Activated naive CD4-positive, alpha-beta T cell treated with anti-CD3 and anti-CD28 coated beads, Interleukin-2, amount 50 U/mL, for 72 hours (primary cell): ENCODE data around the gene BNIP3. TPM values are rescaled to one million over a fixed set of nuclear protein-coding genes. Genes with fewer than 3 reads are reported as not detected.
"Not testable (repeated sequence)": the region's sequence is repeated elsewhere in the genome, so short reads cannot be mapped to it uniquely, and the experiment has no call there.

ENCODE experiments used
- ATAC-seq, 2 donors: fragments of 150-1000 bp; cut with Tn5 transposase; 2 replicates each; pipeline ENCODE4 v1.10.0; 2021; ENCODE audit warnings: mild to moderate bottlenecking in 2 of 2, moderate library complexity in 2 of 2
- DNase-seq, 2 donors: peaks; one replicate each; pipeline ENCODE4 v3.0.0; 2021 to 2022; ENCODE audit warnings: low spot score in 2 of 2
- H3K27ac Mint-ChIP-seq, 2 donors: one replicate each; pipeline ENCODE4 v1.8.0; 2022; ENCODE audit warnings: mild to moderate bottlenecking in 2 of 2, mixed read lengths in 2 of 2
- H3K36me3 Mint-ChIP-seq, 2 donors: one replicate each; pipeline ENCODE4 v1.8.0; 2022; ENCODE audit warnings: mixed read lengths in 2 of 2
- H3K9me3 Mint-ChIP-seq, 2 donors: one replicate each; pipeline ENCODE4 v1.8.0; 2022; ENCODE audit warnings: mixed read lengths in 2 of 2
- total RNA-seq, 2 donors: library from RNA; stranded (reverse); gene quantifications; one replicate each; pipeline ENCODE4 v1.2.3, GENCODE V29; 2022

Gene BNIP3
- total RNA-seq, 2 donors from 2014 or later: 21.4 to 182 TPM

DNA sequence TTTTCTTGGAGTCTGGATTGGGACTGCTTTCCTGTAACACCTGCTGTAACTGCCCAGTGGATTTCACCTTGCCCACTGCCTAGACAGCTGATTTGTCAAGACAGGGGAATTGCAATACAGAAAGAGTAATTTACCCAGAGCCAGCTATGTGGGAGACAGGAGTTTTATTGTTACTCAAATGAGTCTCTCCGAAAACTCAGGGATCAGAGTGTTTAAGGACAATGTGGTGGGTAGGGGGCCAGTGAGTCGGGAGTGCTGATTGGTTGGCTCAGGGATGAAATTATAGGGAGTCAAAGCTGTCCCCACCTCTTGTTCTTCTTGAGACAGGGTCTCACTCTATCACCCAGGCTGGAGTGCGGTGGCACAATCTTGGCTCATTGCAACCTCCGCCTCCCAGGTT, 25.2 kb upstream of the BNIP3 start:
- H3K36me3 Mint-ChIP-seq: peaks cover 0 to 12% of the 10 kb centered on the region in 2 donors
- ATAC-seq (no peak), DNase-seq (no peak)
- no peaks in the 10 kb centered on the region for H3K9me3 Mint-ChIP-seq
- no peak overlapping the region for H3K27ac Mint-ChIP-seq

DNA sequence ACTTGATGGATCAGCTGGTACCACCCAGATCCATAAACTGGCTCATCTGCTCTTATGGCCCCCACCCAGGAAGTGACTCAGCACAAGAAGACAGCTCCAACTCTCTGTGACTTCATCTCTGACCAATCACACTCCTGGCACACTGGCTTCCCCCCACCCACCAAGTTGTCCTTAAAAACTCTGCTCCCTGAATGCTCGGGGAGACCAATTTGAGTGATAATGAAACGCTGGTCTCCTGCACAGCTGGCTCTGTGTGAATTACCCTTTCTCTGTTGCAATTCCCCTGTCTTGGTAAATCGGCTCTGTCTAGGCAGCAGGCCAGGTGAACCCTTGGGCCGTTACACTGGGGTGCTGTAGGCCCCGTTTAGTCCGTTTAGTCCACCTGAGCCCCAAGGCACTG, 23.4 kb upstream of the BNIP3 start:
- peaks cover 0 to 12% of the 10 kb centered on the region in 2 donors for H3K36me3 Mint-ChIP-seq
- DNase-seq (no peak), ATAC-seq (peak in 1 of 2 donors; percentile 36)
- H3K27ac Mint-ChIP-seq: peak overlapping the region in 1 of 2 donors; percentile 56
- H3K9me3 Mint-ChIP-seq: no peaks in the 10 kb centered on the region

DNA sequence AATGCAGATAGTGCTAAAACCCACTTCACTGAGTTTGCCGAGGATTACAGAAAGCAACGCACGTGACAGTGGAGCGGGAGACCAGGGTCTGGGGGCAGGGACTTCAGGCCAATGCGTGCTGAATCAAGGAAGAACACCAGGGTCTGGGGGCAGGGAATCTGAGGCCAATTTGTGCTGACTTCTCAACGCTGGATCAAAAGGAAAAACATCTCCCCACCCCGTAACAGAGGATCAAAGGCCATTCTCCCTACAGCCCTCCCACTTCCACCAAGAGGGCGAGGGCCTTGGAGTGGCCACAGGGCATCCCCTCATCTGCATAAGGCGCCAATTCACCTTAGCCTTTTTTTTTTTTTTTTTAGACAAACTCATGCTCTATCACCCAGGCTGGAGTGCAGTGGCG, 22.3 kb upstream of the BNIP3 start:
- Mint-ChIP-seq H3K9me3 (no peaks in the 10 kb centered on the region), H3K27ac (no peak overlapping the region), H3K36me3 (peaks cover 0 to 12% of the 10 kb centered on the region in 2 donors)
- no peak for ATAC-seq
- no peak for DNase-seq

DNA sequence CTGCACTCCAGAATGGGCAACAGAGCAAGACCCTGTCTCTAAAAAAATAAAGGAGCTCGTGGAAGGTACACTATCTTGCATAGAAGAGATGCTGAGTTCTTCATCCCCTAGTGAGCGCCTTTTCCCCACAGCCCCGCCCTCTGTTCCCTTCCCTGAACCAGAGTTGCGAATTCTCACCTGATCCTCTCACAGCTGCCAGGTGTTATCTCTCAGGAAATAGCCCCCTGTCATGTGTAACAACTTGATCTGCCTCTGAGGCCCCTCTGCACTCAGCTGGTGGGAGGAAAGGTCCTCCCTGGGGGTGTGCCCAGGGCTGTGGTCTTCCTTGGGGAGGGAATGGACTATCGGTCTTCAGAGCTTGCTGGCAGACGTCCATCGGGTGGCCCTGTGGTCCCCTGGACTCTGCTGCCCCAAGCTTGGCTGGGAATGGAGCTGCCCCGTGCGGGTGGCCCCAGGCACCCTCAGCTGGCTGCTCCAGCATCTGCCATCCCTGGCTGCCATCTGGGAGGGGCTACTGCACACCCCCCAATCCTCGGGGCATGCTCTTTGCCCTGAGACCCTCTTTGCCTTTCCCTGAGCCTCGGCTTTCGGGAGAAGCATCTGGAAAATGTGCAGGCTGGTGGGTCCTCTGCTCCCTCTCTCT, 21.7 kb upstream of the BNIP3 start:
- DNase-seq: no peak
- Mint-ChIP-seq H3K27ac (no peak overlapping the region), H3K36me3 (peaks cover 0 to 12% of the 10 kb centered on the region in 2 donors), H3K9me3 (no peaks in the 10 kb centered on the region)
- ATAC-seq: no peak

DNA sequence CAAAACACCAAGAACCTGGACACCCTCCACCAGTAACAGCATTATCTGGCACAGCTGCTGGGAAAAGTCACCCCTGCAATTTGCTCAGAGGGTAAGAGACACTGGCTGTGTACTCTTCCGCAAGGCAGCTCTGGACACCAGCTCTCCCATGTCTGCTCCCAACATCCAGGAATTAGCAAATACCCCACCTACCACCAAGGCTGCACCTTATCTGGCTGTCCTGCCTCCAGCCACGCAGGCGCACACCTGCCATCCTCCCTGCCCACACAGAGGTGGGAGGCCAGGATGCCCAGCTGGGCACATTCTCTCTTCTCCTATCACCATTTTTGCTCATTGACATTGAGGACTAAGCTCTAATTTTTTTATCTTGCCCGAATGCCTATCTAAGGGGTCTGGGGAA, 20.3 kb upstream of the BNIP3 start:
- H3K36me3 Mint-ChIP-seq: peaks cover 0 to 12% of the 10 kb centered on the region in 2 donors
- no peaks in the 10 kb centered on the region for H3K9me3 Mint-ChIP-seq
- peak overlapping the region in 1 of 2 donors; percentile 57 for H3K27ac Mint-ChIP-seq
- ATAC-seq (no peak), DNase-seq (no peak)

DNA sequence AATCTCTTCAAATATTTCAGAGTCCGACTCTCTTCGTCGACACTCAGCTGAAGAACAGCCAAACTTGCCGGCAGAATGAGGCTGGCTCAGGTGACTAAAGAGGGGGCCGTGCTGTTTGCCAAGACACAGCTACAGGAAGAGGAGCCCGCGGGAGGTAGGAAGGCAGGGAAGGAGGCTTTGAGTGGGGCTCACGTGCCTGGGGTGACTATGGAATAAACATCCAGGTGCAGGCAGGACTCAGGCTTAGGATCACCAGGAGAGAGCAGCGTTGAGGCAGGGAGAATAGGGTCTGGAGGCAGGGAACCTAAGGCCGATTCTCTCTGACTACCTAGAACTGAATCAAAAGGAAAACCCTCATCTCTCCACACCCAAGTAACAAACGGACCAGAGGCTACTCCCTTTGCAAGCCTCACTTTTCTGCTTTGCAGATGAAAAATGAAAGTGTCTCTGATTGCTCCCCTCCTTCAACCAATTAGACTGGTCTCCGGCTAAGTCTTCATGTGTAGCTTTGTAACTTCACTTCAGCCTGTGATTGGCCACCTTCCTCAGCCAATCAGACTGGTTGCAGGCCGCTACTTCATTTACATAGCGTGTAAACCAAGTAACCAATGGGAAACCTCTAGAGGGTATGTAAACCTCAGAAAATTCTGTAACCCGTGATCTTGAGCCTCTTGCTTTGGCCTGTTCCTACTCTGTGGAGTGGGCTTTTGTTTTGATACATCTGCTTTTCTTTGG, 19.7 kb upstream of the BNIP3 start:
- DNase-seq (no peak), ATAC-seq (peak in 1 of 2 donors; percentile 63)
- no peaks in the 10 kb centered on the region for H3K9me3 Mint-ChIP-seq
- no peak overlapping the region for H3K27ac Mint-ChIP-seq
- peaks cover 0 to 12% of the 10 kb centered on the region in 2 donors for H3K36me3 Mint-ChIP-seq

DNA sequence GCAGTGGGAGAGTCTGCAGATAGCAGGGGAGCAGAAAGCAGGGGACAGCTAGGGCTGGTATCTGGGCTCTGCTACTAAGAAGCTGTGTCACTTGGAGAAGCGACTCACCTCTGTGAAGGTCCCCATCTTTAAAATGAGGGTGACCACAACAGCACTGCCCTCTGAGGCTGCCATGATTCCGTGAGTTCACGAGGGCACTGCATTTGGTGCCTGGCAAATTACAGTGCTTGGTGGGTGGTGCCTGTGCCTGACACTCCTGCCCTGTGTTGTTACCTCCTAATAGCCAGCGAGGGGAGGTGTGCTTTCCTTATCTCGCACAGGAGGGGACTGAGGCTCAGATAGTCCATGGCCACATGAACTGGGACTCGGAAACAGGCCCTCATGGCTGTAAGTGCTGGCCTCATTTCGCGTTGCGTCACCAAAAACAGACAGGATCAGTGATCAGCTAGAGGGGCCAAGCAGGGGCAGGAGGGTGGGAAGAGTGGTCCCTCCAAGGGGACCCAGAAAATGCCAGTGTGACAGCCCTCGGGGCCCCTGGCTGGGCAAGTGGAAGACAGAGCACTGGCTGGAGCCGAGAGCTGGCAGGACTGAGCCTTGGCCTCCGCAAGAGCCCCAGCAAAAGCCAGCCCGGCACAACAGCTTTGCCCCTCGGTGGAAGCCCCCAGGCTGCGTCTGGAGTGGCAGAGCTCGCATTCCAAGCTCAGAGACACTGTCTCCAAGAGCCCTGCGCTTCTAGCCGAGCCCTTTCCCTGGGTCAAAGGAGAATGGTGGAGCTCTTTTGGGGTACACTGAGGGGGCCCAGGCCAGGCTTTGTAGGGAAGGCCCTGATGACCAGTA, 17.3 kb upstream of the BNIP3 start:
- DNase-seq (no peak), ATAC-seq (no peak)
- H3K27ac Mint-ChIP-seq: no peak overlapping the region
- H3K36me3 Mint-ChIP-seq: no peaks in the 10 kb centered on the region
- no peaks in the 10 kb centered on the region for H3K9me3 Mint-ChIP-seq

DNA sequence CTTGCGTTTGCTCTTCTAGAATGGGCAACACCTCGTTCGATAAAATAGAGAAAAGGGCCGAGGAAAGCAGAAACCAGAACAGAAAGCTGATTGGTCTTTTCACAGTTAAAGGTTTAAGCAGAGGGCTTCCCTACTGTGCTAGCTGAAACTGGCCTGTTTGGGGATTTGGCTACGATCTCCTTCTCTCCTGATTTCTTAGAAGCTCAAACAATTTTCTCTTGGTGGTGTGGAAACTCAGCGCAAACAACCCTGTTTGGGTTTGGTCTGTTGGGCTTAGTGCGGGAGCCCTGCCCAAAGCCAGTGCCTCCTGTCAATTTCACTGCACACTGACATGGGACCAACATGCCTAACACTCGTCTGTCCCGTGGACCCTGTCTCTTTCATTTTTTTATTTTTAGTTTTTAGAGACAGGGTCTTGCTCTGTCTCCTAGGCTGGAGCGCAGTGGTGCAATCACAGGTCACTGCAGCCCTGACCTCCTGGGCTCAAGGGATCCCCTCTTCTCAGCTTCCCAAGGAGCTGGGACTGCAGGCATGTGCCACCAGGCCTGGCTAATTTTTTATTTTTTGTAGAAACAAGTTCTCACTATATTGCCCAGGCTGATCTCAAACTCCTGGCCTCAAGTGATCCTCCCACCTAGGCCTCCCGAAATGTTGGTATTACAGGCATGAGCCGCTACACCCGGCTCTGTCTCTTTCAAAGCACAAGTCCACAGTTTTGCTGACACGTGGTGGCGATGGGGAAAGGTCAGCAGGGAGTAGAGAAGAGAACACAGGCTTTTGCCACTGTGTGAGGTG, 16.5 kb upstream of the BNIP3 start:
- peak overlapping the region in 1 of 2 donors; percentile 70 for H3K27ac Mint-ChIP-seq
- H3K9me3 Mint-ChIP-seq: no peaks in the 10 kb centered on the region
- ATAC-seq (no peak), DNase-seq (no peak)
- no peaks in the 10 kb centered on the region for H3K36me3 Mint-ChIP-seq

DNA sequence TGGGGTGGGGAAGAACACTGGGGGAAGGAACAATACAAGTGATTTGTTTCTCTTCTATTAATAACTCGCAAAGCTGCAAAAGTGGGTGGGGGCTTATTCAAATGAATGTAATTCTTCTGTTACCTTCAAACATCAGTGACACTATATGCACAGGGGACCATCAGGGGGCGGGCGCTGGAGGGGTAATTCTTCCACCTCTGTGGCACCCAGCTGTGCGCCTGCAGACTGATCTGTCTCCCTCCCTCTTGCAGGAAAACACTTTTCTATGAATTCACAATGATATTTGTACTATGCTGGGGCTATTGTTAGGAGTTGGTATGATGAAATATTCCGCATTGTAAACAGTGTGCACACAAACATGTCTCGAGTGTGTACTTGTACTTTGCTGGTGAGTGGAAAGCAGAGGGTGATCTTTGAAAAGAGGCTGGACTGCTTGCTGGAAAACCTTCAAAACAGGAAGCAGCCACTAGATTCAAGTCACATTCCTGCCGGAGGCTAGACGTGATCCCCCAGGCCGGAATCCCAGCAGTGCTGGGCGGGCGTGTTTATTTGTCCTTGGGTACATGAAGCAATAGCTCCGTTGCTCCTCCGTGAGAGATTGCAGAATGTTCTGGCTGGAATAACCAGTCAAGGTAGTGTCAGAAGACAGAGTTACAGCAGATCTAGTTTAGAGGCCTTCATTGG, 15.8 kb upstream of the BNIP3 start:
- no peak for ATAC-seq
- no peak for DNase-seq
- Mint-ChIP-seq H3K27ac (no peak overlapping the region), H3K9me3 (no peaks in the 10 kb centered on the region), H3K36me3 (no peaks in the 10 kb centered on the region)

DNA sequence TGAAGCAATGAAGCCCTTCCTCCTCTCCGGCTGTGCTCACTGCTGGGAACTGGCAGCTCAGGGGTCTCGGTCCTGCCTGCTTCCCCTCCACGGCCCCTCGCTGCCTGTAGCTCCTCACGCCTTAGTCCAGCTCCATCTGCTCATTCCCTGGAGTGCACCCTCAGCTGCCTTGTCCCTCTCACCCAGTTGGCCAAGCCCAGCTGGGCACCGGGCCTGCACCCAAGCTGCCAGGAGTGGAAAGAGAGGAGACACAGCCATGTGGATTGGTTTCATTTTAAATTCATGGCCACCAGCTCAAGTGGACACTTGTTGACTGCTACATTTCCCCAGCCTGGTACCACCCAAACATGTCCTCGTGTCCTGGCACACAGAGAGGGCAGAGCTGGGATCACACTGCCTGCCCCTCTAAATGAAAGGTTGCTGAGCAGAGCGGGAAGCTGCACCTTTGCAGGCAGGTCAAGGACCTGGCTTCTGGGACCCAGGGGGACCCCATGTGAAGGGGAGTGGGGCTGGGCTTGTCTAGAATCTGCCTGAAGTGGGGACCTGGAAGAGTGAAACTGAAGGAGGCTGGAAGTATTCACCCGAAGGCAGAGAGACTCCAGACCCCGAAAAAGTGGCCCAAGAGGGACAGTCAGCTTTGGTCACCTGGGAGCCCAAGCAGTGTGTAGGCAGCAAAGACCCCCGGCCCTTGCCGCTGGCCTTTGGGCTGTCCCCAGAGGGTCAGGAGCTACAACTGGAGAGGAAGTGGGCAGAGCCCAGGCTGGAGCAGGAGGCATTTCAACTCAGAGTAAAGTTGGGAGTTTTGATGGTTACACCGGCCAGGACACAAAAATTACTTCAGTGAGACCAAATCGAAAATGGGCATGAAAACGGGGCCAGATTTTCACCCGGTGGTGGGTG, 15.0 kb upstream of the BNIP3 start:
- ATAC-seq: no peak
- DNase-seq: no peak
- Mint-ChIP-seq H3K36me3 (no peaks in the 10 kb centered on the region), H3K9me3 (no peaks in the 10 kb centered on the region), H3K27ac (no peak overlapping the region)

DNA sequence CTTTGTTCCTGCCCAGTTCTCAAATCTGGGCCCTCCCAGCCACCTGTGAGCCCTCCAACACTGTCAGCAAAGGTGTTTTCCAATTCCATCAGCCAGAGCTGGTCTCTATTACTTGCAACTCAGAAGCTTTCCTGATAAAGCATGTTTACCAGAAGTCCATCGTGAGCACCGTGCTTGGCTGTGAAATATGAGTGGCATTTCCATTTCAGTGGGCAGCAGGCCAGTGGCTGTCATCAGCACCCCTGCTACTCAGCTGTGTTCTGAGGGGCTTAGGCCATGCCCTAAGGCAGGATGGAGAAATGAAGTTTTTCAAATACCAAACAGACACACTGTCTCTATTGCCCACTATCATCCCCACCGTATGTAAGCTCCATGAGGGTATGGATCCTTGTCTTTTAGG, 12.7 kb upstream of the BNIP3 start:
- Mint-ChIP-seq H3K36me3 (no peaks in the 10 kb centered on the region), H3K9me3 (no peaks in the 10 kb centered on the region), H3K27ac (no peak overlapping the region)
- DNase-seq (no peak), ATAC-seq (no peak)

DNA sequence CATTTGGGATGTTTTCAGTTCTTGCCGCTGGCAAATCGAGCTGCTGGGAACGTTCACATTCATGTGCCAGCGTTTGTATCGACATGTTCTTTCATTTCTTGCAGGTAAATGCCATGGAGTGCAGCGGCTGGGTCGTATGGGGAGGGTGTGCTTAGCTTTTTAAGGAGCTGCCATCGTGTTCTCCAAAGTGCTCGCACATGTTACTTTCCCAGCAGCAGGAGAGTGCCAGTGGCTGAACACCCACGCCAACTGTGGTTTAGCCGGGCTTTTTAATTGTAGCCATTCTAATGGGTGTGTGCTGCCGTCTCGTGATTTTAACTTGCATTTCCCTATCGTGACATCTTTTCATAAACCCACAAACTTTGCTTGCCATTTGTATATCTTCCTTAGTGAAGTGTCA, 11.6 kb upstream of the BNIP3 start:
- ATAC-seq (no peak), DNase-seq (no peak)
- H3K36me3 Mint-ChIP-seq: no peaks in the 10 kb centered on the region
- H3K27ac Mint-ChIP-seq: no peak overlapping the region
- no peaks in the 10 kb centered on the region for H3K9me3 Mint-ChIP-seq

DNA sequence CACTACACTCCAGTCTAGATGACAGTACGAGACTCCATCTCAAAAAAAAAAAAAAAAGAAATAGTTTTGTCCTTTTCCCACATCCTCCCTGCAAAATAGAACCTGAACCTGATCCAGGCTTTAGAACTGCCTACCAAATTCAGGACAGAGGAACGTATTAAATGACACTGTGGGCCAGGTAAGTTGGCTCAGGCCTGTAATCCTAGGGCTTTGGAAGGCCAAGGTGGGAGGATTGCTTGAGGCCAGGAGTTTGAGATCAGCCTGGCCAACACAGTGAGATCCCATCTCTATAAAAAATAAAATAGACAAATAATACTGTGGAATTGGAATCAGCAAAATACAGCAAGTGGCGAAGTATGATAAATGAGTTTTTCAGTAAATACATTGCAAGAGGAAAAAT, 10.0 kb upstream of the BNIP3 start:
- ATAC-seq (no peak), DNase-seq (no peak)
- no peaks in the 10 kb centered on the region for H3K9me3 Mint-ChIP-seq
- peaks cover 0 to 4% of the 10 kb centered on the region in 2 donors for H3K36me3 Mint-ChIP-seq
- H3K27ac Mint-ChIP-seq: no peak overlapping the region

DNA sequence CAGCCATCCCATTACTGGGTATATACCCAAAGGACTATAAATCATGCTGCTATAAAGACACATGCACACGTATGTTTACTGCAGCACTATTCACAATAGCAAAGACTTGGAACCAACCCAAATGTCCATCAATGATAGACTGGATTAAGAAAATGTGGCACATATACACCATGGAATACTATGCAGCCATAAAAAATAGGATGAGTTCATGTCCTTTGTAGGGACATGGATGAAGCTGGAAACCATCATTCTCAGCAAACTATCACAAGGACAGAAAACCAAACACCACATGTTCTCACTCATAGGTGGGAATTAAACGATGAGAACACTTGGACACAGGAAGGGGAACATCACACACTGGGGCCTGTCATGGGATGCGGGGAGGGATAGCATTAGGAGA, 6.1 kb upstream of the BNIP3 start:
- ATAC-seq, DNase-seq, H3K27ac Mint-ChIP-seq, H3K9me3 Mint-ChIP-seq: not testable (repeated sequence)
- peaks cover 0 to 17% of the 10 kb centered on the region in 2 donors for H3K36me3 Mint-ChIP-seq

DNA sequence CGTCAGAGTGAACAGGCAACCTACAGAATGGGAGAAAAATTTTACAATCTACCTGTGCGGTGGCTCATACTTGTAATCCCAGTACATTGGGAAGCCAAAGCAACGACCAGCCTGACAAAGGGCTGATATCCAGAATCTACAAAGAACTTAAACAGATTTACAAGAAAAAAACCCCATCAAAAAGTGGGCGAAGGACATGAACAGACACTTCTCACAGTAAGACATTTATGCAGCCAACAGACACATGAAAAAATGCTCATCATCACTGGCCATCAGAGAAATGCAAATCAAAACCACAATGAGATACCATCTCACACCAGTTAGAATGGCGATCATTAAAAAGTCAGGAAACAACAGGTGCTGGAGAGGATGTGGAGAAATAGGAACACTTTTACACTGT, 5.6 kb upstream of the BNIP3 start:
- H3K27ac Mint-ChIP-seq, DNase-seq, H3K9me3 Mint-ChIP-seq, ATAC-seq: not testable (repeated sequence)
- peaks cover 0 to 18% of the 10 kb centered on the region in 2 donors for H3K36me3 Mint-ChIP-seq
